C4-2B (cell line): ENCODE data around the gene EVC2.

ENCODE experiments used
- ZFX ChIP-seq: fragments of 450-650 bp; IDR thresholded peaks from 2 replicates; pipeline ENCODE4 v1.6.1; 2017
- TF ChIP-seq, protein P1 (sequence below): fragments of 450-650 bp; conservative IDR thresholded peaks from 2 replicates; pipeline ENCODE4 v1.5.1; 2017; ENCODE audit warnings: mild to moderate bottlenecking

DNA sequence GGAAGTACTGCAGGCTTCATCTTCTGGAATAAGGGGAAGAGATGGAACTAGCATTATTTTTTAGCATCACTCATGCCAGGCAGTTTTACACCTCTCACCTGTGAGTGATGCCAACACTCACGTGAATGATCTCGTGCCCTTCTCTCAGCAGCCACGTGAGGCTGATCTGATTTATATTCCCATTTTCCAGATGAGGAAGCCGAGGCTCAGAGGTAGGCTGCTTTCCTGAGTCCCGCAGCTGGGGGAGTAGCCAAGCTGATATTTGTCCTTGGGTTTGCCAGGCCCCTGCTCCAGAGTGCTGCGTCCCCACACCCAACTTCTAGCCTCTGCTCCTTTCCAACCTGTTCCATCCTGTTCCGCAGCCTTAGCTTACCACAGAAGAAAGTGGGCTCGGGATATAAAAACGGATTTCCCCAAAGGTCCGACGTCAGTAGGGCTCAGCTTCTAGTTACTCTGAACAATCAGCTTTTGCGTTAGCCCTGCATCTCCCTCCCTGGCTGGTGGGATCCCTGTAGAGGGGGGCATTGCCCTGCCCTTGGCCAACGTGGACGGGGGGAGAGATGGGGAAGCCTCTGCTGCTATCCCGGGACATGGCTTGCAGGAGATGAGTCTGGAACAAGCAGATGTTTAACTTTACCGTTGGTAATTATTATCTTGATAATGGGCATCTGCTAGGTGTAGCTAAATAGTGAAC lies 11.9 kb upstream of the EVC2 start:
- TF ChIP-seq, protein P1, sequence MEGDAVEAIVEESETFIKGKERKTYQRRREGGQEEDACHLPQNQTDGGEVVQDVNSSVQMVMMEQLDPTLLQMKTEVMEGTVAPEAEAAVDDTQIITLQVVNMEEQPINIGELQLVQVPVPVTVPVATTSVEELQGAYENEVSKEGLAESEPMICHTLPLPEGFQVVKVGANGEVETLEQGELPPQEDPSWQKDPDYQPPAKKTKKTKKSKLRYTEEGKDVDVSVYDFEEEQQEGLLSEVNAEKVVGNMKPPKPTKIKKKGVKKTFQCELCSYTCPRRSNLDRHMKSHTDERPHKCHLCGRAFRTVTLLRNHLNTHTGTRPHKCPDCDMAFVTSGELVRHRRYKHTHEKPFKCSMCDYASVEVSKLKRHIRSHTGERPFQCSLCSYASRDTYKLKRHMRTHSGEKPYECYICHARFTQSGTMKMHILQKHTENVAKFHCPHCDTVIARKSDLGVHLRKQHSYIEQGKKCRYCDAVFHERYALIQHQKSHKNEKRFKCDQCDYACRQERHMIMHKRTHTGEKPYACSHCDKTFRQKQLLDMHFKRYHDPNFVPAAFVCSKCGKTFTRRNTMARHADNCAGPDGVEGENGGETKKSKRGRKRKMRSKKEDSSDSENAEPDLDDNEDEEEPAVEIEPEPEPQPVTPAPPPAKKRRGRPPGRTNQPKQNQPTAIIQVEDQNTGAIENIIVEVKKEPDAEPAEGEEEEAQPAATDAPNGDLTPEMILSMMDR: no peak
- no peak for TF ChIP-seq ZFX
